Fibroblast of skin of right quadriceps (primary cell): ENCODE data around the gene MTCL1.
A peak's percentile ranks its signal among the peaks of the same experiment; 100 is the strongest.

Source experiments
- DNase-seq: peaks from one replicate; pipeline ENCODE4 v3.0.0-alpha.2; 2013

The MTCL1 gene

GRCh38 chr18:8713691-8714090, 8.3 kb downstream of the MTCL1 start:
- no peak for DNase-seq

DNA sequence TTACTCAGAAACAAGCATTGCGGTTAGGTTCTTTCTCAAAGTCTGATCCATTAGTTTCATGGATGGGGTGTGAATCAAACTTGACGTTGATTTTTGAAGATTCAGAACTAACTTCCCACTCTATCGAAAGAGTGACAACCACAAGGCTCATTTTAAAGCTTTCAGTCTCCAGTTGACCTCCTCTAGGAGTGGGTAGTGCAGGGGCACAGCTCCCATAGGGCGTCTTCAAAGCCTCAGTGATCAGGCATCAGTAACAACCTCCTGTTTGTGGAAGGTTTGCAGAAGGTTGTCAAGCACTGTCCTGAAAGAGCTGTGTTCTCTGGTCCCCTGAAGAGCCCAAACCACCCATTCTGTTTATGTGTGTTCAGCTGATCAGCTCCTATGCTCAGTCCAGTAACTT, 10.2 kb downstream of the MTCL1 start:
- no peak for DNase-seq

- DNase-seq = no peak
Observed at GRCh38 chr18:8717011-8717770, 11.8 kb downstream of the MTCL1 start.

DNA sequence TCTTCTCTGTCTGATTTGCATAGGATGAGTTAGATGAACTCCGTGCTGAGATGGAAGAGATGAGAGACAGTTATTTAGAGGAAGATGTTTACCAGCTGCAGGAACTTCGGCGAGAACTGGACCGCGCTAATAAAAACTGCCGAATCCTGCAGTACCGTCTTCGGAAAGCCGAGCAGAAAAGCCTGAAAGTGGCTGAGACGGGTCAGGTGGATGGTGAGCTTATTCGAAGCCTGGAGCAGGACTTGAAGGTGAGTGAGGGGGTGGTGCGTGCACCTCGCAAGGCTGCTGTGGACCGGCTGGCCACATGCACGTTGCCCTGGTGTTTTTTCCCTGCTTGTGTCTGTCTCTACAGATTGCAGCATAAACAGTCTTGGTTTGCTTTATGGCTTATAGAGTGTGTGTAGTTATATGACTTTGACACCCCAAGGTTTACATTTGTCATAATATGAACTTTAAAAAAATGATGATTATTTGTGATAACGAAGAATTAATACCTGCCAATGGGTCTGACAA, 13.1 kb downstream of the MTCL1 start:
- DNase-seq = no peak

DNA sequence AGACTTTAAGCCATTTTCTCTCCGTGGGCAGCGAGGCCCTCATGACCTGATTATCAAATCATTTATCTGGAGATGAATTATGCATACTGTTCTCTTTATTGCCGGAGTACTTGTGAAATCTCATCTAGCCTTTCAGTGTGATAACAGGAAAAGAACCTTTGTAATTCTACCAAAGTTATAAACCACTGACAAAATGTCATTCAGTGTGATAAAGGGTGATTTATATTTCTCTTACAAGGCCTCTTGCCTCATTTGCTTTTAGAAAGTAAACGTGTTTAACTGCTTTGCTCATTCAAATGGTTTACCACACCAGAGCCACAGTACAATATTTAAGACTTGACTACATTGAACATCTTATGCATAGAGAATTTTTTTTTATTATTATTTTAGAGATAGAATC, 13.8 kb downstream of the MTCL1 start:
- DNase-seq = no peak

GRCh38 chr18:8720141-8720540, 14.8 kb downstream of the MTCL1 start:
- no peak for DNase-seq

DNA sequence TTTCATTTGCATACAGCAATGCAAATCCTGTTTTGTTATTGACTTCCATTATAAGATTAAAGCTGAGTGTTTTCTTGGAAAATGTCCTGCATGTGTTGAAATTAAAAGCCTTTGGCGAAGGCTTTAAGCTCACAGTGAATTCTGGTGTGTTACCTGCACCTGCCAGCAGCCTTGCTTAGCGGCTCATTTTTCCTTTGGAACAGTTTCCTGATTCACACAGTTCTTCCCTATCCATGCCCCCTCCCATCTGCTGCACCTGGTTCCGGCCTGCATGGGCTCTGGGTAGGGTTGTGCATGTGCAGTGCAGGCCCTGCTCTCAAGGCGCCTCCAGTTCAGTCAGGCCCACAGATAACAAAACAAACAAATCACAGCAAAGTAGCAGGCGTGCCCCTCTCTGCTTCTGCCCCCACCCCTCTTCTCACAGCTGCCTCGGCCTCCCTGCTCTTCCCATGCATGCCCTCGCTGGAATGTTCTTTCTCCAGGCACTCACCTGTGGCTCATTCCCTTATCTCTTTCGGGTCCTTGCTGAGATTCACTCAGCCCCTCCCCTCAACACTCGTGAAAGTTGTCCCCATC, 15.8 kb downstream of the MTCL1 start:
- DNase-seq = no peak

GRCh38 chr18:8721716-8722115, 16.4 kb downstream of the MTCL1 start:
- DNase-seq = peak; percentile 69

DNA sequence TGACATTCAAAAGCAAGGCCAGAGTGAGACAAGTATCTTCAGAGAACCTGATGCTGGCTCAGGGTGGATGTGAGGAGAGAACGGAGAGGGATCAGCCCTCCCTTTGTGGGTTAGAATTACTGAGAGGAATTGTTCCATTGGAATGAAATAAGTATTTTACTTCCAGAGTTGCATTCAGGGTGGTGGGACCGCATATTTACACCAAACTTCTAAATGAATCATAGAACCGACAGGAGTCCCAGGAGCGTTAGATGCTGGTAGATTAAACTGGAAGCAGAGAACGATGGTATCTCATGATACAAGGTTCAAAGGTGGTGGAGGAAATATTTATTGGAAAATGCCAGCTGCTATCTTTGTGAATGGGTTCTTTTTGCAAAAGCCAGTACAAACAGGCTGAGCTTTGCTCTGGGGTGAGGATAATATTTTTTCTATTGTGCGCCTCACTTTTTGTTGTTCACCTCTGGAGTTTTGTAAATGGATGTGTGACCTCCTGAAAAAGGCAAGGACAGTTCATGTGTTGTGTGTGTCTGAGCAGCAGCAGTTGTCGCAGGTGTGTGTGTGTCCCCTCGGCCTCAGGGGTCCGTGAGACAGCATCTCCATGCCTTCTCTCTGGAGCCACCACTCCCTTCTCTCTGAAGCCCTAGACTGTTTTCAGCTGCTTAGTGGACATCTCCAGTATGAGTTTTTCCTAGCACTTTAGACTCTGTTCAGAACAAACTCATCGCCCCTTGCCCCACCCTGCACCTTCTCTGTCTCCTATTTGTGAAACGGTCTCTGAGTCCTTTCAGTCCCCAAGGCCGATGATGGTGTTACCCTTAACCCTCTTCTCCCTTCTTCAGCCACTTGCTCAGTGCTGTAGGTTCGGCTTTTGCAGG, 17.8 kb downstream of the MTCL1 start:
- DNase-seq = no peak

DNA sequence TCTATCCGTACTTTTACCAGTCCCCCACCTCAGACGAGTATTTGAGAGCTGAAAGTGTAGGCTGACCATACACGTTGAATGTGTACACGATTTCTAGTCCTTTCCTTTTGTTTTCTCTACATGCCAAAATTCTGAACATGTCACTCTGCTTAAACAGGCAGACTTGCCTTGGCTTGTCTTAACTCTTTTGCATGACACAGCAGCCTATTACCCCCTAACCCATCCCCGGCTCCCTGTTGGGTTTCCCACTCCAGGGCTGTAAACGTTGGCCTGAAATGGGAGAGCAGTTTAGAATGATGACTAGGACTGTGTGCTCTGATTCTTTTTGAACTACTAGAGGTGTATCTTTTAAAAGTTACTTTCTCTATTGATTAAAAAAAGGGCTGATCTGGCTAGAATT, 19.1 kb downstream of the MTCL1 start:
- DNase-seq = no peak

- no peak for DNase-seq
Observed at GRCh38 chr18:8726281-8726680, 20.9 kb downstream of the MTCL1 start.

DNA sequence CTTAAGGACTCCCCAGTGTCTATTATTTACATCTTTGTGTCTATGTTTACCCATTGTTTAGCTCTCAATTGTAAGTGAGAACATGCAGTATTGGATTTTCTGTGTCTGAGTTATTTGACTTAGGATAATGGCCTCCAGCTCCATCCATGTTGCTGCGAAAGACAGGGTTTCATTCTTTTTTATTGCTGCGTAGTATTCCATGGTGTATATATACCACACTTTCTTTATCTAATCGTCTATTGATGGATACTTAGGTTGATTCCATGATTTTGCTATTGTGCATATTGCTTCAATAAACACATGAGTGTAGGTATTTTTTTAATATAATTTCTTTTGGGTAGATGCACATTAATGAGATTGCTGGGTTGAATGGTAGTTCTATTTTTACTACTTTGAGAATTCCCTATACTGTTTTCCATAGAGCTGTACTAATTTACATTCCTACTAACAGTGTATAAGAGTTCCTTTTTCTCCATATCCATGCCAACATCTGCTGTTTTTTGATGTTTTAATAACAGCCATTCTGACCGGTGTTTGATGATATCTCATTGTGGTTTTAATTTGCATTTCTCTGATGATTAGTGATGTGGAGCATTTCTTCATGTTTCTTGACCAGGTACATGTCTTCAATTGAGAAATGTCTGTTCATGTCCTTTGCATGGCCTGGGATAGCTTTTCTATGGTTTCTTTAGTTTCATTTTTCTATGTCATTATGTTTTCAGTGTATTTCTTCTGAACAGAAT, 21.8 kb downstream of the MTCL1 start:
- no peak for DNase-seq

DNA sequence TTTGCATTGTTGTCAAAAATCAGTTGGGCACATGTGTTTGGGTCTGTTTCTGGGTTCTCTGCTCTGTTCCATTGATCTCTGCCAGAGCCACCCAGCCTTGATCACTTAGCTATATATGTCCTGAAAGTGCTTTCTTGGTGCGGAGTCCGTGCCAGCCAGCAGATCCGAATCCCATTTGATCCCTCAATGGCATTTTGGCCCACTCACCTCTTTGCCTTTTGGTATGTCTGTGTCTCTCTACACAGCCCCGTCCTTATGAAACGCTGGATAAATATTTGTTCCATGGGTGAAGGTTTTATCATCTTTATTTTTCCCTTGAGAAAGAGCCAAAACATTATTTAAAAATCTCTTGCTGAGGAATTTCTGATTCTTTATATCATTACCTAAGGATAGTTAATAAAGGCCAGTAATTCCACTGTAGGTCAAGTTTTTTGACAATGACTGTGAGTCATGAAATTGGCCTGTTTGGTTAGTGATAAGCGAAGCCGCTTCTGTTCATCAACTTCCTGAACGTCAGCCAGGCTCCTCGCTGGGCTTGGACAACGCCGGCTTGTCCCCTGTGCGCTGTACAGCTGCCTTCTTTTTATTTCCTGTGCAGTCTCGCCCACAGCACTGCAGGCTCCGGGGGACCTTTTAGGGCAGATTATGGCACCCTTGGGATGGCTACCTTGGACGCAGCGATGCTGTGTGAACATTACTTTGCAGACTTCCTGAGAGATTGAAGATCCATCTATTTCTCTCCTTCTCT, 24.9 kb downstream of the MTCL1 start:
- DNase-seq = peak; percentile 71

DNA sequence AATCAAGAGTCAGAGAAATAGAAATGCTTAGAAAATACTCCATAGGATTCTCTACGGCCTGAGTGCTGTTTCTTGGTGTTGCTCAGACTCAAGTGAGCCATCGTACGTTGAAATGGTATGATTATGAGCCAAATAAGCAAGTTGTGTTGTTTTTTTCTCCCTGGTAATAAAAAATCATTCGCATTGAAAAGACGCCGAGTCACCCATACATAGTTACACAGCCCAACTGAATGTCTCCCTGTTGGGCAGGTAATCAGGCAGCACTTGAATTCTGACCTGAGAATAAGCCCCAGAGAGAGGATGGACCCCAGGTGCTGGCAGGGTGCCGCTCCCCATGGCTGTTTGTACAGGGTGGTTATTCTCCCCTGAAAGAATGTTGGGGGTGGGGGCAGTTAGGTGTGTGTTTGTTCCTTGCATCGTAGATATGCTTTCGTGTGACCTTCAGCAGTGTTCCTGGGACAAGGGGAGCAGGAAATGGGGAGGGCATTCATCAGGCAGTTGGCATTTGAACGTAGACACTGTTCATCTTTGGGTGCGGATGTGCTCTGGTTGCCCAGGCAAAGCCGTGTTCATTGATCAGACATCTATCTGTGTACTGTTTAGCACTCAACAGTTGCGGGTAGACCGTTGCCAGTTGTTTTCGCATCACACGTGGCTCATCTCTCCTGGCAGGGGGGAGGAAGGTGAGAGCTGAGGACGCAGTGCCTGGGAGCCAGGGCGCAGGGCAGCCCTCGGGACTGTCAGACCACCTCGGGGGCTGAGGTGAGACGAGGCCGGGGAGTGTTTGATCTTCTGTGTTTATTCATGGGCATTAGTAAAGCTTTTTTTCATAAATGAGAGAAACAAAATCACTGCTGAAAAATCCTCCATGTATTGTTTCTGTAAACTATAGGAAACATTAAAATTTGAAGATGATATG, 27.3 kb downstream of the MTCL1 start:
- DNase-seq = no peak

GRCh38 chr18:8734496-8734895, 29.1 kb downstream of the MTCL1 start:
- no peak for DNase-seq

GRCh38 chr18:8735274-8735673, 29.9 kb downstream of the MTCL1 start:
- DNase-seq = no peak

- DNase-seq = no peak
Observed at GRCh38 chr18:8741117-8741516, 35.8 kb downstream of the MTCL1 start.

- no peak for DNase-seq
Observed at GRCh38 chr18:8741532-8741931, 36.2 kb downstream of the MTCL1 start.

DNA sequence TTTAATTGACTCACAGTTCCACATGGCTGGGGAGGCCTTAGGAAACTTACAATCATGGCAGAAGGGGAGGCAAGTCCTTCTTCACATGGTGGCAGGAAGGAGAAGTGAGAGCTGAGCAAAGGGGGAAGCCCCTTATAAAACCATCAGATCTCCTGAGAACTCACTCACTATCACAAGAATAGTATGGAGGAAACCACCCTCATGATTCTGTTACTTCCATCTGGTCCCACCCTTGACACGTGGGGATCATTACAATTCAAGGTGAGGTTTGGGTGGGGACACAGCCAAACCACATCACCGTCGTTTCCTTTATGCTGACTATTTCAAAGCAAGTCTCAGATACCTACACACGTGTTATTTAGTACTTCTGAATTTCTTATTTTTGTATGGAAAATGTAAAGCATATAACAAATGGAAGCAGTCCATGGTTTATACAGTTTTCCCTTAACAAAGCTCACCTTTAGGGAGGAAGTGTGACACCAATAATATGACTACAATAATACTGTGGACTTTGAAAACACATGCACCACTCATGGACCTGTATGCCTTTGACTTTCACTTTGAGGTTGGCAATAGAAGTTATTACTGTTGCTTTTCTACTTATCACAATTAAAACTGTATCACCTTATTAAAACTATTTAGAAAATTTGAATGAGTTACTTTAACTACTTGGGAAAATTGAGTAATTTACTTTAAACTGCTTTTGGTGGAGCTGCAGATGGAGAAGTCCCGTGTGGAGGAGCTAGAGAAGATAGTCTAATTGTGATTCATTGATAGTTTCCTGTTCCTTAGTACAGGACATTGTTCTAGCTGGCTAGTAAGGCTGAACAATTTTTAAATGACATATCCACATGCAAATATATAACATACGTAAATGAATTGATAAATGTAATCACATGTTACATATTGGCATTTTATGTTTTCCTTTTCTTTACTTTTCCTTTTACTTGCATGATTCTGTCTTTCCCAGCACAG, 37.3 kb downstream of the MTCL1 start:
- no peak for DNase-seq

DNA sequence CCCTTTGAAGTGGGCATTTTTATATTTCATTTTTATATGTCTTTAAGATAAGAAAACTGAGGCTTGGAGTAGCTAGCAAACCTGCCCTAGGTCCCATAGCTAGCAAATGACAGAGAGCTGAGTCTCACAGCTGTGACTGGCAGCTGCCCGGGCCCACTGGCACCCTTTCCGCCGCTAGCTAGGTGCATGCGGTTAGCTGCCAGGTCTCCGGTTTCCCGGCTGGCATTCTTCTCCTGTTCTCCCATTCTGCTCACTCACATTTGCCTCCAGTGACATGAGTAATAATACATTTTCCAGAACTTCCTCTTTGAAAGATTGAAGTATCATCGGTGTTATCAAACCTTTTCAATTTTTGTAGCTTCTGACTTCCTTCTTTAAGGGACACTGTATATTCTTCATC, 38.7 kb downstream of the MTCL1 start:
- no peak for DNase-seq
